Ovary (tissue), 3 donors: ENCODE results near the gene ZNF593OS.

Experiments used
- CTCF ChIP-seq, 3 donors: fragments of 450-650 bp in 2 of 3; fragments of 200-600 bp in 1 of 3; IDR thresholded peaks; one replicate each; pipeline versions ENCODE4 v1.5.1 to v1.8.0; 2016 to 2022; ENCODE audit warnings: antibody characterized with exemption in 3 of 3, mild to moderate bottlenecking in 1 of 3
- POLR2A ChIP-seq: fragments of 450-650 bp; IDR thresholded peaks from one replicate; pipeline ENCODE4 v1.6.1; 2017; ENCODE audit warnings: antibody characterized with exemption, mild to moderate bottlenecking, moderate library complexity
- donor health status: DM: no; HTN: no; CAD: no.

DNA sequence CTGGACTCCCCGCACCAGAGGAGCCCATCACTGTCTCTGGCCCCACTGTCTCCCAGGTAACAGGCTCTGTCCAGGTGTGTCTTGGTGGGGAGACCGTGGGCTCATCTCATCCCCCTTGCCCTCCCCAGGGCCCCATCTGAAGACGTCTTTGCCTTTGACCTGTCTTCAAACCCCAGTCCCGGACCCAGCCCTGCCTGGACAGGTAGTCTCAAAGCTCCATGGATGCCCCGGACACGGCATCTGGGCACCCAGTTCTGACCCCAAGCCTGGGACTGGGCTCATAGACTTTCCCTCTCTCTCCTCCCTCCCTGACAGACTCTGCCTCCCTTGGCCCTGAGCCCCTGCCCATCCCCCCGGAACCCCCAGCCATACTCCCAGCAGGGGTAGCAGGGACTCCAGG lies 12.5 kb upstream of the ZNF593OS start:
- TF ChIP-seq CTCF (IDR thresholded peaks at IDR 0.05) (no peak), POLR2A (no peak)
